OCI-LY3 (cell line): ENCODE results near the gene CMTM2.
"Not testable (repeated sequence)": the region's sequence is repeated elsewhere in the genome, so short reads cannot be mapped to it uniquely, and the experiment has no call there.

ENCODE experiments used
- H2AFZ ChIP-seq: fragments of 200-600, 300-600 bp; shearing (Covaris generic); 2 replicates; pipeline ENCODE4 v1.6.0; 2014; ENCODE audit warnings: antibody characterized with exemption, low read depth, low read length
- H3K27ac ChIP-seq: fragments of 200-600, 300-600 bp; sonication (generic); 2 replicates; pipeline ENCODE4 v1.5.1; 2014; ENCODE audit warnings: mild to moderate bottlenecking, low read length, moderate library complexity, mixed read lengths
- H3K27me3 ChIP-seq: fragments of 200-600, 300-600 bp; sonication (generic); 2 replicates; pipeline ENCODE4 v1.6.1; 2014; ENCODE audit warnings: low read depth, low read length, mixed read lengths
- H3K36me3 ChIP-seq: fragments of 200-600, 300-600 bp; sonication (generic); replicated peaks from 2 replicates; pipeline ENCODE3; 2014; ENCODE audit warnings: low read depth, low read length, mixed read lengths
- H3K4me1 ChIP-seq: fragments of 300-600, 200-600 bp; sonication (generic); 2 replicates; pipeline ENCODE4 v1.6.1; 2014; ENCODE audit warnings: low read length, mixed read lengths
- H3K4me2 ChIP-seq: fragments of 200-600, 300-600 bp; sonication (generic); 2 replicates; pipeline ENCODE4 v1.6.1; 2014; ENCODE audit warnings: low read length, mixed read lengths
- H3K4me3 ChIP-seq: fragments of 300-600, 200-600 bp; sonication (generic); 2 replicates; pipeline ENCODE4 v1.5.1; 2014; ENCODE audit warnings: antibody characterized with exemption, mild to moderate bottlenecking, low read length, moderate library complexity
- H3K79me2 ChIP-seq: fragments of 300-600, 200-600 bp; shearing (Covaris generic); 2 replicates; pipeline ENCODE4 v1.6.1; 2014; ENCODE audit warnings: mild to moderate bottlenecking, low read length, mixed read lengths
- H3K9ac ChIP-seq: fragments of 300-600, 200-600 bp; shearing (Covaris generic); 2 replicates; pipeline ENCODE4 v1.6.0; 2014; ENCODE audit warnings: mild to moderate bottlenecking, low read length, moderate library complexity
- H3K9me3 ChIP-seq: fragments of 200-600, 300-600 bp; shearing (Covaris generic); 2 replicates; pipeline ENCODE4 v1.6.1; 2014; ENCODE audit warnings: low read length, mixed read lengths; ENCODE audit not compliant: insufficient read depth
- H4K20me1 ChIP-seq: fragments of 200-600, 300-600 bp; sonication (generic); 2 replicates; pipeline ENCODE4 v1.6.1; 2016; ENCODE audit warnings: low read length, mixed read lengths; ENCODE audit not compliant: insufficient read depth
- CTCF ChIP-seq: fragments of 200-600, 300-600 bp; sonication (generic); IDR thresholded peaks from 2 replicates; pipeline ENCODE4 v1.5.1; 2014; ENCODE audit warnings: antibody characterized with exemption, low read length, low read depth
- EZH2phosphoT487 ChIP-seq: fragments of 200-600 bp; shearing (Covaris generic); IDR thresholded peaks from 2 replicates; pipeline ENCODE4 v1.6.1; 2018; ENCODE audit warnings: antibody characterized with exemption, mixed run types, low read depth

The CMTM2 gene

GRCh38 chr16:66622863-66623262 is 43.6 kb downstream of the CMTM2 start:
- no peaks in the 10 kb centered on the region for H3K79me2 ChIP-seq
- H2AFZ ChIP-seq, result no peak overlapping the region
- H4K20me1 ChIP-seq, result no peaks in the 10 kb centered on the region
- no peak overlapping the region for H3K9ac ChIP-seq
- no peaks in the 10 kb centered on the region for H3K27me3 ChIP-seq
- no peak overlapping the region for H3K27ac ChIP-seq
- H3K9me3 ChIP-seq, result no peaks in the 10 kb centered on the region
- no peak overlapping the region for H3K4me3 ChIP-seq
- no peak overlapping the region for H3K4me2 ChIP-seq
- TF ChIP-seq CTCF, result no peak
- TF ChIP-seq EZH2phosphoT487, result no peak
- no peaks in the 10 kb centered on the region for H3K36me3 ChIP-seq
- H3K4me1 ChIP-seq, result peaks cover 11% of the 10 kb centered on the region

GRCh38 chr16:66623755-66624154 is 44.5 kb downstream of the CMTM2 start:
- no peak overlapping the region for H3K4me3 ChIP-seq
- TF ChIP-seq CTCF (no peak), EZH2phosphoT487 (no peak)
- no peaks in the 10 kb centered on the region for H3K9me3 ChIP-seq
- no peaks in the 10 kb centered on the region for H3K79me2 ChIP-seq
- H3K27me3 ChIP-seq, result no peaks in the 10 kb centered on the region
- no peak overlapping the region for H3K4me2 ChIP-seq
- H3K4me1 ChIP-seq, result peaks cover 11% of the 10 kb centered on the region
- no peak overlapping the region for H3K27ac ChIP-seq
- H3K9ac ChIP-seq, result no peak overlapping the region
- no peaks in the 10 kb centered on the region for H3K36me3 ChIP-seq
- H4K20me1 ChIP-seq, result no peaks in the 10 kb centered on the region
- no peak overlapping the region for H2AFZ ChIP-seq

GRCh38 chr16:66627611-66628378 is 48.5 kb downstream of the CMTM2 start:
- H2AFZ ChIP-seq, H3K36me3 ChIP-seq, H3K4me1 ChIP-seq, H3K79me2 ChIP-seq, H3K9me3 ChIP-seq, H3K4me2 ChIP-seq, H3K4me3 ChIP-seq, H3K9ac ChIP-seq, H3K27ac ChIP-seq, H4K20me1 ChIP-seq, H3K27me3 ChIP-seq: not testable (repeated sequence)

GRCh38 chr16:66629856-66630255 is 50.6 kb downstream of the CMTM2 start:
- Histone ChIP-seq H4K20me1 (no peaks in the 10 kb centered on the region), H3K27ac (no peak overlapping the region), H3K27me3 (no peaks in the 10 kb centered on the region), H3K4me1 (no peaks in the 10 kb centered on the region), H3K36me3 (no peaks in the 10 kb centered on the region), H3K79me2 (no peaks in the 10 kb centered on the region), H3K4me2 (no peak overlapping the region), H3K4me3 (no peak overlapping the region), H3K9me3 (no peaks in the 10 kb centered on the region), H2AFZ (no peak overlapping the region), H3K9ac (no peak overlapping the region)
- TF ChIP-seq EZH2phosphoT487 (no peak), CTCF (no peak)

- H3K36me3 ChIP-seq, H3K27me3 ChIP-seq, H4K20me1 ChIP-seq, H3K79me2 ChIP-seq, H3K27ac ChIP-seq, H3K9ac ChIP-seq, H3K4me1 ChIP-seq, H2AFZ ChIP-seq, H3K9me3 ChIP-seq, H3K4me2 ChIP-seq, H3K4me3 ChIP-seq: not testable (repeated sequence)
These were observed 51.4 kb downstream of the CMTM2 start for GRCh38 chr16:66630561-66631260.

DNA sequence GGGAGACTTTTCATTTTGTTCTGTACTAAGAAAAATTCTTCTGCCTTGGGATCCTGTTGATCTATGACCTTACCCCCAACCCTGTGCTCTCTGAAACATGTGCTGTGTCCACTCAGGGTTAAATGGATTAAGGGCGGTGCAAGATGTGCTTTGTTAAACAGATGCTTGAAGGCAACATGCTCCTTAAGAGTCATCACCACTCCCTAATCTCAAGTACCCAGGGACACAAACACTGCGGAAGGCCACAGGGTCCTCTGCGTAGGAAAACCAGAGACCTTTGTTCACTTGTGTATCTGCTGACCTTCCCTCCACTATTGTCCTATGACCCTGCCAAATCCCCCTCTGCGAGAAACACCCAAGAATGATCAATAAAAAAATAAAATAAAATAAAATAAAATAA is 52.3 kb downstream of the CMTM2 start:
- H3K4me1 ChIP-seq, H2AFZ ChIP-seq, H3K27me3 ChIP-seq, H3K9me3 ChIP-seq, H3K36me3 ChIP-seq, H4K20me1 ChIP-seq, H3K79me2 ChIP-seq, H3K27ac ChIP-seq, H3K4me3 ChIP-seq, H3K9ac ChIP-seq, H3K4me2 ChIP-seq: not testable (repeated sequence)
